Measurements from ENCODE around the gene CLDN9. TPM values are rescaled to one million over a fixed set of nuclear protein-coding genes. Genes with fewer than 3 reads are reported as not detected.

Gene CLDN9
- total and polyA plus RNA-seq, 3 donors from 2014 or later, result 0.34 to 0.39 (median 0.37) TPM

DNA sequence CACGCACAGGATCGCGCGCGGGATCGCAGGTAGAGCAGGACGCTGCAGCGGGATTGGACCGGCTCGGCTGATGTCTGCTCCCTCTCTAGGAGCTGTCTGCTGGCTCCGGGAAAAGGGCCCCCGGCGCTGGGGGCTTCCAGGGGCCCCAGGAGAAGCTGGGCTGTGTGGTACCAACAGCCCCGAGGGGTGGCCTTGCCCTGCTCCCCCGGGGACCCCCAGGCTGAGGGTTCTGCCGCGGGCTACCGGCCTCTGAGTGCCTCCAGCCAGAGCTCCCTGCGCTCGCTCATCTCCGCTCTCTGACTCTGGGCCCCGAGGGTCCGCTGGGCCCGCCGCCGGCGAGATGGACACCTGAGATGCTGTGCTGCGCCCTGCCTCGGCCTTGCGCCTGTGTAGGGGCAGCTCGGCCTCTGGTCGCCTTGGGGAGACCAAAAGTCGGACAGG lies 45.0 kb upstream of the CLDN9 start:
- intact Hi-C loops (cut with DNase I; ENCODE audit: low total_unique reads), result no loop called here

GRCh38 chr16:2968368-2968737 lies 44.4 kb upstream of the CLDN9 start:
- no peaks in the 10 kb centered on the region for H3K9me3 ChIP-seq
- no peaks in the 10 kb centered on the region for H3K36me3 ChIP-seq (ENCODE audit: low read depth, missing control alignments)
- H3K4me1 ChIP-seq, result peaks cover 24% of the 10 kb centered on the region
- WGBS, 2 donors, result 9 to 10% methylated on average over 18 of the region's 18 CpGs
- DNase-seq, result no peak
- no peak overlapping the region for H3K27ac ChIP-seq
- no peak for TF ChIP-seq POLR2A (IDR thresholded peaks at IDR 0.05)
- TF ChIP-seq, protein P1, sequence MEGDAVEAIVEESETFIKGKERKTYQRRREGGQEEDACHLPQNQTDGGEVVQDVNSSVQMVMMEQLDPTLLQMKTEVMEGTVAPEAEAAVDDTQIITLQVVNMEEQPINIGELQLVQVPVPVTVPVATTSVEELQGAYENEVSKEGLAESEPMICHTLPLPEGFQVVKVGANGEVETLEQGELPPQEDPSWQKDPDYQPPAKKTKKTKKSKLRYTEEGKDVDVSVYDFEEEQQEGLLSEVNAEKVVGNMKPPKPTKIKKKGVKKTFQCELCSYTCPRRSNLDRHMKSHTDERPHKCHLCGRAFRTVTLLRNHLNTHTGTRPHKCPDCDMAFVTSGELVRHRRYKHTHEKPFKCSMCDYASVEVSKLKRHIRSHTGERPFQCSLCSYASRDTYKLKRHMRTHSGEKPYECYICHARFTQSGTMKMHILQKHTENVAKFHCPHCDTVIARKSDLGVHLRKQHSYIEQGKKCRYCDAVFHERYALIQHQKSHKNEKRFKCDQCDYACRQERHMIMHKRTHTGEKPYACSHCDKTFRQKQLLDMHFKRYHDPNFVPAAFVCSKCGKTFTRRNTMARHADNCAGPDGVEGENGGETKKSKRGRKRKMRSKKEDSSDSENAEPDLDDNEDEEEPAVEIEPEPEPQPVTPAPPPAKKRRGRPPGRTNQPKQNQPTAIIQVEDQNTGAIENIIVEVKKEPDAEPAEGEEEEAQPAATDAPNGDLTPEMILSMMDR (IDR thresholded peaks at IDR 0.05), result no peak
- peak overlapping the region; percentile 56 to 58 for H3K4me3 ChIP-seq
- no peaks in the 10 kb centered on the region for H3K27me3 ChIP-seq
- intact Hi-C loops (cut with DNase I; ENCODE audit: low total_unique reads), result no loop called here

More for the DNA sequence above, 45.0 kb upstream of the CLDN9 start:
- Histone ChIP-seq H3K9me3 (no peaks in the 10 kb centered on the region), H3K27ac (no peak overlapping the region), H3K36me3 (ENCODE audit: low read depth, missing control alignments) (no peaks in the 10 kb centered on the region), H3K27me3 (no peaks in the 10 kb centered on the region), H3K4me1 (peaks cover 29% of the 10 kb centered on the region), H3K4me3 (no peak overlapping the region)
- TF ChIP-seq, protein P1 (IDR thresholded peaks at IDR 0.05), result no peak
- TF ChIP-seq POLR2A (IDR thresholded peaks at IDR 0.05), result no peak
- DNase-seq, result no peak
- 43 to 80% methylated on average over 1 to 33 of the region's 33 CpGs for WGBS, 2 donors

DNA sequence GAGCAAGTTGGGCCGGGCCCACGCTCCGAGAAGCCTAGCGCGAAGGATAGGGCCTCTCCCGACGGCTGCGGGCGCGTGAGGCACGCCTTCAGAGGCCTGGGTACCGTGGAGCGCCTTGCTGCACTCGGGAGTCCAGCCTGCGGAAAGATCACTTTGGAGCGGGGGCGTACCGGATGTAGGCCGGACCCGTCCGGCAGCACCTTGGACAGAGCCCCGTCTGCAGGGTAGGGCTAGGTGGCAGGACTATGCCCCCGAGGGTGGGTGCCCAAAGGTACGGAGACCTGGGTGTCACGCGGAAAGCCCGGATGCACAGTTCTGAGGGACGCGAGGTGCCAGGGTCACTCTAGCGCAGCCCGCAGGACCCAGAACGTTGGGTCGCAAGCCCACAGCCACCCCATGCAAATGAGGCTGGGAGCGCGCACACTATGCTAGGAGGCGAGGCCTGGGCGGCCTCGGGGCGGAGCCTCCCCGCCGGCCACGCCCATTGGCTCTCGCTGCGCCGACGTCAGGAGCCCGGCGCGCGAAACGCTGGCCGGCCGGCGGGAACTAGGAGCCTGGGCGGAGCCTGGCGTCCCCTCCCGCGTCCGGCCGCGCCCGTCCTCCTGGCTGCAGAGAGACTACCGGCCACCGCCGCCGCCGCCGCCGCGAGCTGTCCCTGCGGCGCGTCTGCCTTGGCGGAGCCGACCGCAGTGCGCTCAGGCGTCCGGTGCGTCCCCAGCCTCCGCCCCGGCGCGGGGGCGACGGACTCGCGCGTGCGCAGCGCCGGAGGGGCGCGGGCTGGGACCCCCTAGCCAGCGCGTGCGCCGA lies 43.8 kb upstream of the CLDN9 start, which contains the start of gene PAQR4:
Gene PAQR4, plus strand, starts transcription at position 611 of the 807 bp plus-strand sequence. CDS start 327 bp downstream, outside the sequence.
- Histone ChIP-seq H3K27ac (no peak within 1 kb of the TSS), H3K36me3 (ENCODE audit: low read depth, missing control alignments) (no peaks in the 10 kb centered on the region), H3K4me1 (peaks cover 18% of the 10 kb centered on the region), H3K27me3 (no peaks in the 10 kb centered on the region), H3K9me3 (no peaks in the 10 kb centered on the region), H3K4me3 (peak within 1 kb of the TSS; percentile 56 to 58)
- DNase-seq, result peak; percentile 88
- intact Hi-C loops (cut with DNase I; ENCODE audit: low total_unique reads), result no loop called here
- TF ChIP-seq POLR2A (IDR thresholded peaks at IDR 0.05), result no peak
- TF ChIP-seq, protein P1 (IDR thresholded peaks at IDR 0.05), result no peak
- 1 to 3% methylated on average over 19 to 41 of the region's 98 CpGs for WGBS, 2 donors

DNA sequence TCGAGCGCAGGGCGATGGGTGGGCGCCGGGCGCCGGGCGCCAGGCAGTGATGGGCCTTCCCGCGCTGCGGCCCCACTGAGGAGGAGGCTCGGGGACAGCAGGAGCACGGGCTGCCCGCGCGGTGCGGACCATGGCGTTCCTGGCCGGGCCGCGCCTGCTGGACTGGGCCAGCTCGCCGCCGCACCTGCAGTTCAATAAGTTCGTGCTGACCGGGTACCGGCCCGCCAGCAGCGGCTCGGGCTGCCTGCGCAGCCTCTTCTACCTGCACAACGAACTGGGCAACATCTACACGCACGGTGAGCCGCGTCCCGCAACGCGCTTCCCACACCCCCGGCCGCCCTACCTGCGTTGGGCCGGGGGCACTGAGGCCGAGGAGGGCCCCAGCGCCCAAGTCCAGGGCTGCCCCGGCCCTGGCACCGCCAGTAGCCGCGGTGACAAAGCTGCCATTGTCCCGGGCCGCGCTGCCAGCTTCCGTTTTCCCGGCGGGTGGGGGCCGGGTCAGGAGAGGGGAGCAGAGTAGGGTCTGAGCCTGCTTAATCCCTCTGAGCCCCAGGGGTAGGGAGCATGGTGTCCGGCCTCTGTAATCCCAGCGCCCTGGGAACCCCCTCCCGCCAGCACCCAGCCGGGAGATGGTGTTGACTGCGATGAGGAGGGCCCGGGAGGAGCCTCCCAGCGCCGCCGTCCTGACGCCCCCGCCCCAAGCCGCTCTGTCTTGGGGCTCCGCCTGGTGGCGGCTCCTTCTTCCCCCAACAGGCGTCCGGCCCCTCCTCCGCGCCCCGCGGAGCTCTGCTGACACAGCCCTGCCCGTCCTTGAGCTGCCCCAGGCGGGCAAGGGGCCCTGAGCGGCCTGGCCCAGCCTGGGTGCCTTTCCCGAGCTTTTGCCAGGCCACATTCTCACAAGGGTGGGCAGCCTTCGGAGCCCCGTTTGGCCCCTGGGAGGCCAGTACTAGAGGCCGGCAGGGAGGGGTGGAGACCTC lies 42.9 kb upstream of the CLDN9 start:
- DNase-seq, result no peak
- 10 to 14% methylated on average over 22 to 59 of the region's 83 CpGs for WGBS, 2 donors
- Histone ChIP-seq H3K9me3 (no peaks in the 10 kb centered on the region), H3K4me1 (peaks cover 9% of the 10 kb centered on the region), H3K4me3 (peak overlapping the region; percentile 56 to 58), H3K27ac (no peak overlapping the region), H3K36me3 (ENCODE audit: low read depth, missing control alignments) (no peaks in the 10 kb centered on the region), H3K27me3 (no peaks in the 10 kb centered on the region)
- no peak for TF ChIP-seq POLR2A (IDR thresholded peaks at IDR 0.05)
- TF ChIP-seq, protein P1 (IDR thresholded peaks at IDR 0.05), result no peak
- intact Hi-C loops (cut with DNase I; ENCODE audit: low total_unique reads), result no loop called here
